Sigmoid colon (tissue), 7 donors: ENCODE measurements around the gene RASSF1. TPM values are rescaled to one million over a fixed set of nuclear protein-coding genes. Genes with fewer than 3 reads are reported as not detected.

ENCODE experiments used
- DNase-seq: peaks from one replicate; pipeline ENCODE4 v3.0.0-alpha.2; 2019
- H3K27ac ChIP-seq, 4 donors: fragments of 200-600 bp; sonication (generic); one replicate each; pipeline ENCODE4 v1.5.1; 2016 to 2019; ENCODE audit warnings: mild to moderate bottlenecking in 1 of 4
- H3K27me3 ChIP-seq, 3 donors: fragments of 200-600 bp; sonication (generic); one replicate each; pipeline ENCODE4 v1.5.1; 2019; ENCODE audit warnings: mild to moderate bottlenecking in 1 of 3
- H3K36me3 ChIP-seq, 4 donors: fragments of 200-600 bp; sonication (generic); one replicate each; pipeline ENCODE4 v1.5.1; 2016 to 2019
- H3K4me1 ChIP-seq, 4 donors: fragments of 200-600 bp; sonication (generic); one replicate each; pipeline ENCODE4 v1.5.1; 2017 to 2019
- H3K4me3 ChIP-seq, 4 donors: fragments of 200-600 bp; sonication (generic); one replicate each; pipeline ENCODE4 v1.5.1; 2017 to 2019; ENCODE audit warnings: mild to moderate bottlenecking in 2 of 4, moderate library complexity in 1 of 4
- H3K9me3 ChIP-seq, 4 donors: fragments of 200-600 bp in 3 of 4; sonication (generic) in 3 of 4; one replicate each; pipeline versions ENCODE4 v1.5.1 to v1.6.1; 2013 to 2019
- CTCF ChIP-seq, 4 experiments: fragments of 450-650 bp in 3 of 4; fragments of 200-600 bp in 1 of 4; IDR thresholded peaks; one replicate each; pipeline ENCODE4 v1.5.1; 2016 to 2019; ENCODE audit warnings: antibody characterized with exemption in 4 of 4, mild to moderate bottlenecking in 3 of 4, moderate library complexity in 2 of 4
- EP300 ChIP-seq, 4 donors: sonication (generic); formaldehyde crosslinking; IDR thresholded peaks; one replicate each; pipeline ENCODE4 v1.6.1; 2017; ENCODE audit warnings: antibody characterized with exemption in 4 of 4
- POLR2A ChIP-seq, 2 donors: fragments of 450-650 bp; IDR thresholded peaks; one replicate each; pipeline ENCODE4 v1.6.1; 2016; ENCODE audit warnings: antibody characterized with exemption in 2 of 2, mild to moderate bottlenecking in 2 of 2, moderate library complexity in 2 of 2
- POLR2AphosphoS5 ChIP-seq, 4 donors: sonication (generic); formaldehyde crosslinking; IDR thresholded peaks; one replicate each; pipeline ENCODE4 v1.6.1; 2017; ENCODE audit warnings: antibody characterized with exemption in 4 of 4
- WGBS, 2 donors: extraction: QIAGEN DNeasy Blood & Tissue Kit; methylation state at CpG; one replicate each; pipeline ENCODE4 v1.1.7; 2013; 5-methylcytosine and 5-hydroxymethylcytosine counted together
- intact Hi-C: fragments of 100-400 bp; cut with DNase I; formaldehyde crosslinking; loops from one replicate; pipeline ENCODE4 v1.15.1; 2023
- polyA plus RNA-seq, 3 donors: library from polyadenylated mRNA; stranded (reverse); fragments of 200-250 nt; gene quantifications; one replicate each; pipeline ENCODE4 v1.2.3, GENCODE V29; 2013
- total RNA-seq, 4 donors: library from RNA; depleted of rRNA; stranded (reverse); fragments of >200 nt; gene quantifications; one replicate each; pipeline ENCODE4 v1.1.0, GENCODE V29; 2016
- donor health status: healthy with polysubstance abuse.
- donor health status: Bipolar disorder and iron deficiency.
- donor health status: healthy.

RASSF1 gene, protein sequence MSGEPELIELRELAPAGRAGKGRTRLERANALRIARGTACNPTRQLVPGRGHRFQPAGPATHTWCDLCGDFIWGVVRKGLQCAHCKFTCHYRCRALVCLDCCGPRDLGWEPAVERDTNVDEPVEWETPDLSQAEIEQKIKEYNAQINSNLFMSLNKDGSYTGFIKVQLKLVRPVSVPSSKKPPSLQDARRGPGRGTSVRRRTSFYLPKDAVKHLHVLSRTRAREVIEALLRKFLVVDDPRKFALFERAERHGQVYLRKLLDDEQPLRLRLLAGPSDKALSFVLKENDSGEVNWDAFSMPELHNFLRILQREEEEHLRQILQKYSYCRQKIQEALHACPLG
- total RNA-seq (10 to 100 TPM; 27.4 to 29.8 (median 28.5) TPM), polyA plus RNA-seq (10 to 100 TPM; 16.4 to 41.7 (median 21.0) TPM)

DNA sequence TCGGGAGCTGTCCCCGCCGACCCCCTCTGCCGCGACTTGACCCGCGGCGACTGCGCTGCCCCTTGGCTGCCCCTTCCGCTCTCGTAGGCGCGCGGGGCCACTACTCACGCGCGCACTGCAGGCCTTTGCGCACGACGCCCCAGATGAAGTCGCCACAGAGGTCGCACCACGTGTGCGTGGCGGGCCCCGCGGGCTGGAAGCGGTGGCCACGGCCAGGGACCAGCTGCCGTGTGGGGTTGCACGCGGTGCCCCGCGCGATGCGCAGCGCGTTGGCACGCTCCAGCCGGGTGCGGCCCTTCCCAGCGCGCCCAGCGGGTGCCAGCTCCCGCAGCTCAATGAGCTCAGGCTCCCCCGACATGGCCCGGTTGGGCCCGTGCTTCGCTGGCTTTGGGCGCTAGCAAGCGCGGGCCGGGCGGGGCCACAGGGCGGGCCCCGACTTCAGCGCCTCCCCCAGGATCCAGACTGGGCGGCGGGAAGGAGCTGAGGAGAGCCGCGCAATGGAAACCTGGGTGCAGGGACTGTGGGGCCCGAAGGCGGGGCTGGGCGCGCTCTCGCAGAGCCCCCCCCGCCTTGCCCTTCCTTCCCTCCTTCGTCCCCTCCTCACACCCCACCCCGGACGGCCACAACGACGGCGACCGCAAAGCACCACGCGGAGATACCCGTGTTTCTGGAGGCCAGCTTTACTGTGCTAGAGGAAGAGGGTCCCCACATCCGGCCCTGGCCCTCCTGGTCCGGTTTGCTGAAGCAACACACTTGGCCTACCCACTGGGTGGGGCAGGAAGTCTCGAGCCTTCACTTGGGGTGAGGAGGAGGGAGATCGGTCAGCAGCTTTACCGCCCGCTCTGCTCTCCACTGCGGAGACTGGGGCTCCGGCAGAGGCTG lies at the start of gene RASSF1:
Gene RASSF1, minus strand, starts transcription at position 389 of the 882 bp plus-strand sequence. Its CDS starts 31 bp downstream, at position 358.
- Histone ChIP-seq H3K9me3 (no peaks in the 10 kb centered on the region), H3K4me1 (peaks cover 0 to 61% (median 59%) of the 10 kb centered on the region in 4 donors), H3K4me3 (peak within 1 kb of the TSS; percentile 34 to 62 (median 54)), H3K27me3 (no peaks in the 10 kb centered on the region), H3K27ac (peak within 1 kb of the TSS; percentile 93 to 100 (median 98)), H3K36me3 (no peaks in the 10 kb centered on the region)
- 4 to 10% methylated on average over 85 of the region's 85 CpGs for WGBS, 2 donors
- DNase-seq = peak; percentile 92
- TF ChIP-seq POLR2A (IDR thresholded peaks at IDR 0.05) (peak; percentile 18 to 43), CTCF (IDR thresholded peaks at IDR 0.05) (no peak), POLR2AphosphoS5 (IDR thresholded peaks at IDR 0.05) (peak; percentile 40 to 71 (median 64)), EP300 (IDR thresholded peaks at IDR 0.05) (no peak)
- intact Hi-C loops = no loop called here

- no peak for DNase-seq
- intact Hi-C loops = no loop called here
- no peak overlapping the region for H3K4me3 ChIP-seq
- H3K27ac ChIP-seq = no peak overlapping the region
- no peaks in the 10 kb centered on the region for H3K9me3 ChIP-seq
- TF ChIP-seq CTCF (IDR thresholded peaks at IDR 0.05) = no peak
- no peak for TF ChIP-seq POLR2AphosphoS5 (IDR thresholded peaks at IDR 0.05)
- TF ChIP-seq POLR2A (IDR thresholded peaks at IDR 0.05) = no peak
- TF ChIP-seq EP300 (IDR thresholded peaks at IDR 0.05) = no peak
- peaks cover 0 to 3% (median 0%) of the 10 kb centered on the region in 4 donors for H3K4me1 ChIP-seq
- H3K27me3 ChIP-seq = no peaks in the 10 kb centered on the region
- no peaks in the 10 kb centered on the region for H3K36me3 ChIP-seq
- WGBS, 2 donors = 82 to 91% methylated on average over 6 of the region's 6 CpGs
These were observed 48.8 kb upstream of the RASSF1 start for GRCh38 chr3:50389414-50389767.

DNA sequence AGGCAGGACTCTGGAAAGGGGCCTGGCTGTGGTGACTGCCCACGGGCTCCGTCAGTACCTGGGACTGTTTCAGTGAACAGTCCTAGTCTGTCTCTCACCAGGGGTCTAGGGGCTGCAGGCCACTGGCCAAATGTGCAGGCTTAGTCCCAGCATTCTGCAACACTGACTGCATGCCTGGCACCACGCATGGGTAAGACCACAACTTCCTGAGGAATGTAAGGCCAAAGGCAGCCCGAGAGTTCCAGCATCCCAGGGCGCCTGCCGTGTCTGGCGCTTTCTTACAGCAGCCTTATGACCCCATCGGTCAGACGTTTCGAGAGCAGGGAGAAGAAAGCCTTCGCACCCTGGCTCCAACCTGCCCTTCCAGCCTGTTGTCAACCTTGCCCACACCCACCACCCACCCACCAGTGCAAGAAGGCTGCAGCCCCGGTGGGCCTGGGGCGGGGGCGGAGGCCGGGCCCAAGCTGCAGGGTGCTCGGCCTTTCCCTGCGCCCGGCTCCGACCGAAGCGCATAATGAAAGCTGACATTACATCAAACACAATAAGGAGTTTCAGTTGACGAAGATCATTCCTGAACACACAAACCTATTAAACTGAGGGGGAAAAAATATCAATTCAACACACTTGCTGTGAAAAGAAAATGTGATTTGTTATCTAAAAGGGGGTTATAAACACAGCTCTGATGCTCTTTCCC lies 48.2 kb upstream of the RASSF1 start:
- DNase-seq = no peak
- Histone ChIP-seq H3K4me3 (no peak overlapping the region), H3K27ac (no peak overlapping the region), H3K9me3 (no peaks in the 10 kb centered on the region), H3K27me3 (no peaks in the 10 kb centered on the region), H3K4me1 (peaks cover 0 to 3% (median 0%) of the 10 kb centered on the region in 4 donors), H3K36me3 (no peaks in the 10 kb centered on the region)
- 85 to 87% methylated on average over 22 of the region's 22 CpGs for WGBS, 2 donors
- intact Hi-C loops = no loop called here
- TF ChIP-seq POLR2AphosphoS5 (IDR thresholded peaks at IDR 0.05) (no peak), EP300 (IDR thresholded peaks at IDR 0.05) (no peak), POLR2A (IDR thresholded peaks at IDR 0.05) (no peak), CTCF (IDR thresholded peaks at IDR 0.05) (no peak)

DNA sequence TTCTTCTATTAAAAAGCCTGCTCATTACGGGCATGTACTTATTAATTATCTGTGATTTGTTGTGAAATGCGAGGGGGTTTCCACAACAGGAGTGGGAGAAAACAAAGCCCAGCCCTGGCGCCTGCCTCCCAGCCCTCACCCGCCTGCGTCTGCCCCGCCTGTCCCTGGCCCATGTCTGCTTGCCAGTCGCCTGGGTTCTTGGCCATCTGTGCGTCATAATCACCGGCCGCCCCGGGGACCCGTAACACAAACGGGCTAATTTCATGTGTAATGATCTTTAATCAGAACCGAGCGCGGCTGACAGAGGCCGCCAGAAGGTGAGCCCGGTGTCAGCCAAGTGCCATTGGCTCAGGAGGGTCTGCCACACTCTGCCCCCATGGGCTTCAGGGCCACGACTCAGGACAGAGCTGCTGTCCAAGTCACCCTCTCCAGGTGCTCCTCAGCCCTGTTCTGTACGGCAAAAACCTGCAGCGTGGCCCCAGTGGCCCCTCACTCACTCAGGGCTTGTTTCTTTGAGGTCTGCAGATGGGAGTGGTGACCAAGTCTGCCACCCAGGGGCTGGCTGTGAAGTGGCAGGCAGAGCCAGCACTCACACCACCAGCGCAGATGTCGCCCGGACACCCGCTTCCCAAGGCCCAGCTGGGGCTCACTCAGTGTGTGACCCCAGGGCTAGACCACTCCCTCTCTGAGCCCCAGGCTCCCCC lies 47.5 kb upstream of the RASSF1 start:
- intact Hi-C loops = no loop called here
- H3K27ac ChIP-seq = no peak overlapping the region
- no peak overlapping the region for H3K4me3 ChIP-seq
- no peak for DNase-seq
- TF ChIP-seq POLR2A (IDR thresholded peaks at IDR 0.05) (no peak), POLR2AphosphoS5 (IDR thresholded peaks at IDR 0.05) (no peak), EP300 (IDR thresholded peaks at IDR 0.05) (no peak), CTCF (IDR thresholded peaks at IDR 0.05) (no peak)
- H3K9me3 ChIP-seq = no peaks in the 10 kb centered on the region
- H3K36me3 ChIP-seq = no peaks in the 10 kb centered on the region
- peaks cover 0 to 3% (median 0%) of the 10 kb centered on the region in 4 donors for H3K4me1 ChIP-seq
- WGBS, 2 donors = 60 to 82% methylated on average over 25 of the region's 25 CpGs
- H3K27me3 ChIP-seq = no peaks in the 10 kb centered on the region
